HG03135 (cell line): ENCODE data around the gene NDUFC2.
"Not testable (repeated sequence)": the region's sequence is repeated elsewhere in the genome, so short reads cannot be mapped to it uniquely, and the experiment has no call there.

Source experiments
- ATAC-seq: cut with Tn5 transposase; IDR thresholded peaks from one replicate; pipeline ENCODE4 v1.9.1; 2021; ENCODE audit warnings: mild to moderate bottlenecking, moderate library complexity; ENCODE audit not compliant: unreplicated experiment

NDUFC2 gene

GRCh38 chr11:78080084-78080817, 589 bp upstream of the NDUFC2 start:
- no peak for ATAC-seq

GRCh38 chr11:78078218-78079167, 1.2 kb downstream of the NDUFC2 start:
- ATAC-seq, result no peak

DNA sequence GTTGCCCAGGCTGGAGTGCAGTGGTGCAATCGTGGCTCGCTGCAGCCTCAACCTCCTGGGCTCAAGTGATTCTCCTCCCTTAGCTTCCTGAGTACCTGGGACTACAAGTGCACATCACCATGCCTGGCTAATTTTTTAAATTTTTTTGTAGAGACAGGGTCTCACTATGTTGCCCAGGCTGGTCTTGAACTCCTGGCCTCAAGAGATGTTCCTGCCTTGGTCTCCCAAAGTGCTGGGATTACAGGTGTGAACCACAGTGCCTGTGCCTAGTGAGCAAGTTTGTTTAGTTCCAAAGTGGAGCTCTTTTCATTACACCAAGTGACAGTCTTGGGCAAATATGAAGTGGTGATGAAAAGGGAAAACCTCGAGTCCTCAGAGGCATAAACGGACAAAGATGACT, 2.1 kb downstream of the NDUFC2 start:
- not testable (repeated sequence) for ATAC-seq

DNA sequence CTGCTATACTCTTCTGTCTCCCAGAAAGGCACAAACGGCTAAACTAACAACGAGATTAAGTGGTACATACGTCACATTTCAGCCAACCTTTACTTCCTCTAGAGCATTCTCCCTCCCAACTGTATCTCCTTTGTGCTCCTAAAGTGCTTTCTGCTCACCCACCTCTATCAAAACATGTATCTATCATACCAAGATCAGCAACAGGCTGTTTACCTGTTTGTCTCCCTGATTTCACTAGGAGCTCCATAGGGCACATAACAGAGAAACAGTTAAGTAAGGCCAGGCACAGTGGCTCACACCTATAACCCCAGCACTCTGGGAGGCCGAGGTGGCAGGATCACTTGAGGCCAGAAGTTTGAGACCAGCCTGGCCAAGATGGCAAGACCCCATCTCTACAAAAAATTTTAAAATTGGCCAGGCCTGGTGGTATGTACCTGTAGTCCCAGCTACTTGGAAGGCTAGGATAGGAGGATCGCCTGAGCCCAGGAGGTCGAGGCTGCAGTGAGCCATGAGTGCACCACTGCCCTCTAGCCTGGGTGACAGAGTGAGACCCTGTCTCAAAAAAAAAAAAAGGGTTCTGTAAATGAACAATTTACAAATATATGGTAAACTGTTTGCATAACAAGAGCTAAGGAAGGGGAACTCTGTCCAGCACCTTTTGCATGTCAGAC, 2.8 kb downstream of the NDUFC2 start:
- no peak for ATAC-seq

GRCh38 chr11:78074756-78075155, 4.9 kb downstream of the NDUFC2 start:
- no peak for ATAC-seq

DNA sequence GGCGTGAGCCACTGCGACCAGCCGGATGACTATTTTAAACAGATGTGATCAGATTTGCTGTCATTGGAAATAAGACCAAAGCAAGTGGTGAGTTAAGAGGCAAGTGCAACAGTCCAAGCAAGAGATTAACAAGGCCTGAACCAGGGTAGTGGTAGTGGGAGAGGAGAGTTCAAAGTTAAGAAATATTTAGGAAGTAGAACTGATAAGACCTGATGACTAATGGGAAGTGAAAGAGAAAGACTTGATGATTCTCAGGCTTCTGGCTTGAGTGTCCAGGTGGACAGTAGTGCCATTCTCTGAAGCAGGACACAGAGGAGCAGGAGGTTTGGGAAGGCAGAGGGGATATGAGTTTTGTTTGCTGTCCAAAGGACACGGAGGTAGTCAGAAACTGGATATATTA, 7.2 kb downstream of the NDUFC2 start:
- no peak for ATAC-seq

- no peak for ATAC-seq
Measured at GRCh38 chr11:78071717-78072116, 7.9 kb downstream of the NDUFC2 start.

DNA sequence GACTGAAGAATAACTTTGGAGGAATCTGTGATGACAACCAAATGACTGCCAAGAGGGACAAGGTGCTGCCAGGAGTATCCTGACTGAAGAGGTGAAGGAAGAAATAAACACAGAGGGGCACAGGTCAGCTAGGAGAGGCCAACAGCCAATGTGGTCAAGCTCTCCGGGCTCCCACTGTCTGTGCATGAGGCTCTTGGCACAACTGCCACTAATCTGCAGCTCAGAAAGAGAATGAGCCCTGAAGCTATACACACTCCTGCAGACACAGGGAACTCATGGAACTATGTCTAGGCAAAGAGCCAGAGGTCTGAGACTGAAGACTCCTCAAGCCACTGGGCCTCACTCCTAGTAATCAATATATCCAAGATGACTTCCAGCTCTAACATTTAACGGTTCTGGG, 9.0 kb downstream of the NDUFC2 start:
- ATAC-seq, result no peak

DNA sequence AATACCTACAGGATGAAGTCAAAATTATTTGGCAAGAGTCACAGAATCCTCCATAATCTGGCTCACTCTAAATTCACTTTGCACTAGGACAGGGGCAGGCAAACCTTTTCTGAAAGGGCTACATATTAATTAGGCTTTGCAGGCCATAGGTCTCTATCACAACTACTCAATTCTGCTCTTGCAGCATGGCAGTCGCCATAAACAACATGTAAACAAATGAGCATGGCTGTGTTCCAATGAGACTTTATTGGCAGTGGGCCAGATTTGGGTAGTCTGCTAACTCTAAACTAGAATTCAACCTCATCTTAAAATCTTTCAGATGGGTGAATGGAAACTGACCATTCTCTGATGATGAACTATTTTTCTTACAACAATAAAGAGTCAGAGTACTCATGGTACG, 10.2 kb downstream of the NDUFC2 start:
- no peak for ATAC-seq

DNA sequence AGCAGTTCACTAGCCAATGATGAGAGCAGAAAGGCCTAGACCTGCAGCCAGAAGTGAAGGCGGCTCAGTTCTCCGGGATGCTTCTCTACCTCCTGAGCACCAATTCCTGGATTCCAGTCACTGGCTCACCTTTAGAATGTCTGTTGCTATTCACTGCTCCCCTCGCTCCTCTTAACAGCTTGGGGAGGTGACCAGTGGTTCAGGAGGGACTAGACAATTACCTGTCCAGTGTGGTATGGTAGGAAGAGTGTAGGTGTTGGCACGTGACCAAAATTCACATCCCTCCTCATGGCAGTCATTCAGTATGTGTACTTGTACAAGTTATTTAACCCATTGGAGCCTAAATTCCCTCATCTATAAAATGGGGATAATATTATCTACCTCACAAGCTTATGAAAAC, 12.0 kb downstream of the NDUFC2 start:
- ATAC-seq, result no peak

- no peak for ATAC-seq
Measured at GRCh38 chr11:78066471-78066870, 13.2 kb downstream of the NDUFC2 start.

DNA sequence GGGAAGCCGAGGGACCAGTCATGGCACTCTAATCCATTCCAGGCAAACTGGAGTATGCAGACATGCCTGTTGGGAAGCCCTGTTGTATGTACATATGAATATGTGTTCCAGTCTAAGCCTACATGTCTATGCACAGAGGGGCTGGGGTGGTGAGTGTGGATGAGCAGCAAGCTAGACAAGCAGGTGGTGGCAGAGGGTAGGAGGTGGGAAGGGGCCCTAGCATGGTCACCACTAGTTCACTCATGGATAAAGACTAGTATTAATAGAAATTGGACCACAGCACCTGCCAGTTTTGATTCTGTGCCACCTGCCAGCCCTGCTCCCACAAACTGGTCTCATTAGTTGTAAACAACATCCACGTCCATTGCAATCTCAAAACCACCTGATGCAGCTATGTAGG, 14.5 kb downstream of the NDUFC2 start:
- no peak for ATAC-seq

- no peak for ATAC-seq
Measured at GRCh38 chr11:78063440-78064181, 16.1 kb downstream of the NDUFC2 start, which contains the start of gene THRSP. Gene THRSP, plus strand, starts transcription at chr11:78063861. Its CDS starts 21 bp downstream, at chr11:78063882.

DNA sequence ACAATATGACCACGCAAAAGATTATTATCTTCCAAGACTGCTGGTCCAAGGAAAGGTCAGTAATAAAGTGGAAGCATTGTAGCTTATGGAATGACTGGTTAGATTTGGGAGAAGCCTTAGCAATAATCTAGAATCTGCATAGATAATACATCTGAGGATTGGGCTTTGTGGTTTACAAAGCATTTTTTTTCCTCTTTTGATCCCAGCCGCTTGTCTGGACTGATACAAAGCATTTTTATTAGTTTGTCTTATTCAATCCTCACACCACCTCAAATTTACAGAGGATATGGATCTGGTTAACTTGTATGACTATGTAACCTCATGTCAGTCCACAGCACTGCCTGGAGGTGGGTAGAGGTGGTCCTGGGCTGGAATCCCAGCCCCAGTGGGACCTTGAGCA, 17.0 kb downstream of the NDUFC2 start:
- no peak for ATAC-seq

- ATAC-seq, result no peak
Measured at GRCh38 chr11:78061921-78062311, 17.7 kb downstream of the NDUFC2 start.

GRCh38 chr11:78061088-78061920, 18.4 kb downstream of the NDUFC2 start:
- no peak for ATAC-seq

DNA sequence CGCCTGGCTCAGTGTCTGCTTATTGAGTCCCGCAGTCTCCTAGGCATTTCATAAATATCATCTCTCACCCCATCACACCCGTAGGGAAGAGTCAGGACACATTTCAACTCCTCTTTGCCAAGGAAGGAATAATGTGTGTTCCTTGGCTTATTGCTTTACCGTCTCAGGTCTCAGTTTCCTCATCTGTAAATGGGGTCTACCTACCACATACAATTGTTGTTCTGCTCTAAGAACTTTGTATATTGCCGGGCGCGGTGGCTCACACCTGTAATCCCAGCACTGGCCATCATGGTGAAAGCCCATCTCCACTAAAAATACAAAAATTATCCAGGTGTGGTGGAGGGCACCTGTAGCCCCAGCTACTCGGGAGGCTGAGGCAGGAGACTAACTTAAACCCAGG, 19.1 kb downstream of the NDUFC2 start:
- ATAC-seq, result no peak

DNA sequence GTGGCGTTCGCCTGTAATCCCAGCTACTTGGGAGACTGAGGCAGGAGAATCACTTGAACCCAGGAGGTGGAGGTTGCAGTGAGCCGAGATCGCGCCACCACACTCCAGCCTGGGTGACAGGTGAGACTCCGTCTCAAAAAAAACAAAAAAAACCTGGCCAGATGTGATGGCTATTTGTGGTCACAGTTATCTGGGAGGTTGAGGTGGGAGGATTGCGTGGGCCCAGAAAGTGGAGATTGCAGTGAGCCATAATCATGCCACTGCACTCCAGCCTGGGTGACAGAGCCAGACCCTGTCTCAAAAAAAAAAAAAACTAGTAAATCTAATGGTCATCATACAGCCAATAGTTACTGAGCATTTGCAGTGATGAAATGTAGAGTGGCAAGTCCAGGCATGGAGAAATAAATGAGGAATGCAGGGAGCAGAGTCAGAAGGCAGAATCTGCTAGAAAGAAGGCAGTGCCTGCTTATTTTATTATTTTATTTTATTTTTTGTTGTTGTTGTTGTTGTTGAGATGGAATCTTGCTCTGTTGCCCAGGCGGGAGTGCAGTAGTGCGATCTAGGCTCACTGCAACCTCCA, 19.8 kb downstream of the NDUFC2 start:
- not testable (repeated sequence) for ATAC-seq

- ATAC-seq, result no peak
Measured at GRCh38 chr11:78057462-78058055, 22.1 kb downstream of the NDUFC2 start.
